GM13976 (cell line): ENCODE data around the gene ADGRF1.

Experiments
- DNase-seq: peaks from one replicate; pipeline ENCODE4 v3.0.0; 2012; ENCODE audit warnings: low spot score
- in situ Hi-C: fragments of 300-500 bp; cut with MboI; formaldehyde crosslinking; loops from one replicate; pipeline ENCODE4 v1.12.0; 2022; ENCODE audit warnings: low sequenced_read_pairs, mixed read lengths, inconsistent platforms; ENCODE audit not compliant: unreplicated experiment
- TF ChIP-seq, protein P1 (sequence below): IDR thresholded peaks from 2 replicates; pipeline ENCODE4 v1.5.1; 2012; ENCODE audit warnings: borderline replicate concordance, mild to moderate bottlenecking; ENCODE audit not compliant: insufficient read depth; ENCODE audit errors: extremely low read depth, missing control alignments, control extremely low read depth

The ADGRF1 gene

DNA sequence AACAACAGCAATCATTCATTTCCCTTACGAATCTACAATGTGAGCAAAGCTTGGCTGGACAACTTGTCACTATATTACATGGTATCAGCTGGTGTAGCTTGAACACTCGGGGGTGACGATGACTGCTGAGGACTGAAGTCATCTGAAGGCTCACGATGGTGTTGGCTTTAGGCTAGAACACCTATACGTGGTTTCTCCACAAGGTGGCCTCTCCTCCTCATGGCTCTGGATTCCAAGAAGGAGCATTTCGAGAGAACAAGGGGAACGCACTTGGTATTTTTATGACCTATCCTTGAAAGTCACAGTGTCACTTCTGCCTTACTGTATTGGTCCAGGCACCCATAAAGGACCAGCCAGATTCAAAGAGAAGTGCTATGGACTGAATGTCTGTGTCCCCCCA, 37.5 kb upstream of the ADGRF1 start:
- TF ChIP-seq, protein P1, sequence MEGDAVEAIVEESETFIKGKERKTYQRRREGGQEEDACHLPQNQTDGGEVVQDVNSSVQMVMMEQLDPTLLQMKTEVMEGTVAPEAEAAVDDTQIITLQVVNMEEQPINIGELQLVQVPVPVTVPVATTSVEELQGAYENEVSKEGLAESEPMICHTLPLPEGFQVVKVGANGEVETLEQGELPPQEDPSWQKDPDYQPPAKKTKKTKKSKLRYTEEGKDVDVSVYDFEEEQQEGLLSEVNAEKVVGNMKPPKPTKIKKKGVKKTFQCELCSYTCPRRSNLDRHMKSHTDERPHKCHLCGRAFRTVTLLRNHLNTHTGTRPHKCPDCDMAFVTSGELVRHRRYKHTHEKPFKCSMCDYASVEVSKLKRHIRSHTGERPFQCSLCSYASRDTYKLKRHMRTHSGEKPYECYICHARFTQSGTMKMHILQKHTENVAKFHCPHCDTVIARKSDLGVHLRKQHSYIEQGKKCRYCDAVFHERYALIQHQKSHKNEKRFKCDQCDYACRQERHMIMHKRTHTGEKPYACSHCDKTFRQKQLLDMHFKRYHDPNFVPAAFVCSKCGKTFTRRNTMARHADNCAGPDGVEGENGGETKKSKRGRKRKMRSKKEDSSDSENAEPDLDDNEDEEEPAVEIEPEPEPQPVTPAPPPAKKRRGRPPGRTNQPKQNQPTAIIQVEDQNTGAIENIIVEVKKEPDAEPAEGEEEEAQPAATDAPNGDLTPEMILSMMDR = no peak
- in situ Hi-C loops = no loop called here
- no peak for DNase-seq

- DNase-seq = no peak
- in situ Hi-C loops = no loop called here
- TF ChIP-seq, protein P1 = no peak
Measured at GRCh38 chr6:47078991-47079390, 36.9 kb upstream of the ADGRF1 start.

DNA sequence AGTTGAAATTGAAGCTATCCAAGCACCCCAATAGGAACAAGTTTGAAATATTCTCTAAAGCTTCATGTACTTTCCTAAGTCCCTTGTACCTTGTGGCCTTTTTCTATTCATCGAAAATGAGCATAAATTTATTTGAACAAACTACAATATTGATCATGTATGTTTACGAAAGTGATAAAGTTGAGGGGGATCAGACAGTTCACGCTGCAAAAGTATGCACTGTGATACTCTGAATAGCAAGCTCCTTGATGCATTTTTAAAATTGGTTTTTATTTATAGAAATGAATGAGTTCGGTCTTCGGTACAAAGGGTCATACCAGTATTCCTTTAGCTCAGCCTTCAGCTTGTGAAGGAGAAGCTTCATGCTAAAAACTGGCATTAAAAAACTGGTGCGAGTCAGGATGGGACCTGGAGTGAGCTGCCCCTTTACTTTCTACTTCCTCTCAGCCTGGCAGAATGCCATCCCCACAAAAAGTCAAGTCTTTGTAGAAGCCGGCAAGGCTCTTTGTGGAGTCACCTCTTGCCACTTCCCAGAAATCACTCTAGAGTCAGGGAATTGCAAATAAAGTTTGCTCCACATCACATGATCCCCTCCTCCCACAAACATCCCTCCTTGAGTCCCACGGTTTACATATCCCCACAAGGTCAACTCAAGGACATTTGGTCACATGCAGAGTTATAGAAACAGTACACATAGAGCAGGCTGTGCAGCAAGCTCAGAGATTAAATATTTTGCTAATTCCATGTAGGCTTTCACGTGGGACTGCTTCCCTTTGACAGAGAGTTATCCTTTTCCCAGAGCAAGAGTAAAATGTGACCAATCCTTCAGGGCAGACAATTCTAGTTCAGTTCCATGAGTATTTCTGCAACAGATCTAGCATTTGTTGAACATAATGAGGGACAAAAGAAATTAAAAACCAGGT, 34.6 kb upstream of the ADGRF1 start:
- DNase-seq = no peak
- in situ Hi-C loops = no loop called here
- TF ChIP-seq, protein P1 = no peak

DNA sequence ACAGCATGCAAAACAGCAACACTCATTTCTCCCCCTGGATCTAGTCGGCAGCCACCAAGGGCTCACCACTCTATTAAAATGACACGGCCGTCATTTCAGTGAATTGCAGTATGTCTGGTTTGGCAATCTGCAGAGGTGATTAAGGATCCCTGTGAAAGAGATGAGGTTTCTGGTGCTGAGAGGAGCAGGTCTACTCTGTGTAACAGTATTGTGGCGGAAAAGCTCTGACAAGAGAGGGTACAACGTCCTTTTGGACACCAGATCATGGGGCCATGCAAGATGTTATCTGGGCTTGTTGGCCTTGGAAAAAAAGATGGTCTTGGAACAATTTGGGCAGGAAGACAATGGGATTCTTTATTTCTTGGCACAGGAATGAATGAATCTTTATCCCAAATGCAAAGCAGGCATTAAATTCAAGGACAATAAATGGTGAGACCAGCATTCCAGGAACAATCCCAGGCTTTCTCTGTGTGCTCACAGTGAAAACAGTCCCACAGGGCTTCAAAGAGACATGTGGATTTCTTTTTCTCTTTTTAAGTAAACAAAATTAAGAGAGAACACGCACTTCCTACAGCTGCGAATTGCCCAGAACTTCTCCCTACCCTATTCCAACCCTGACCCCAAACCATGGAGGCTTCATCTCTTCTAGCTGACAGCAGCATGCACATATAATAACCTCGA, 33.7 kb upstream of the ADGRF1 start:
- in situ Hi-C loops = no loop called here
- DNase-seq = no peak
- TF ChIP-seq, protein P1 = no peak

- TF ChIP-seq, protein P1 = no peak
- in situ Hi-C loops = no loop called here
- DNase-seq = no peak
Measured at GRCh38 chr6:47075168-47075567, 33.0 kb upstream of the ADGRF1 start.

- TF ChIP-seq, protein P1 = no peak
- in situ Hi-C loops = no loop called here
- DNase-seq = no peak
Measured at GRCh38 chr6:47073125-47074110, 31.3 kb upstream of the ADGRF1 start.
